HG02763 (cell line): ENCODE measurements around the gene ASMT.
"Not testable (repeated sequence)": the region's sequence is repeated elsewhere in the genome, so short reads cannot be mapped to it uniquely, and the experiment has no call there.

Source experiments
- ATAC-seq: cut with Tn5 transposase; IDR thresholded peaks from one replicate; pipeline ENCODE4 v1.9.1; 2021; ENCODE audit warnings: mild to moderate bottlenecking, moderate library complexity; ENCODE audit not compliant: unreplicated experiment

The ASMT gene

GRCh38 chrX:1597345-1598020 is 17.4 kb upstream of the ASMT start:
- no peak for ATAC-seq

- no peak for ATAC-seq
Measured at GRCh38 chrX:1598021-1598875, 16.6 kb upstream of the ASMT start.

- ATAC-seq, result no peak
Measured at GRCh38 chrX:1598876-1599790, 15.7 kb upstream of the ASMT start.

- no peak for ATAC-seq
Measured at GRCh38 chrX:1599791-1600405, 15.0 kb upstream of the ASMT start.

DNA sequence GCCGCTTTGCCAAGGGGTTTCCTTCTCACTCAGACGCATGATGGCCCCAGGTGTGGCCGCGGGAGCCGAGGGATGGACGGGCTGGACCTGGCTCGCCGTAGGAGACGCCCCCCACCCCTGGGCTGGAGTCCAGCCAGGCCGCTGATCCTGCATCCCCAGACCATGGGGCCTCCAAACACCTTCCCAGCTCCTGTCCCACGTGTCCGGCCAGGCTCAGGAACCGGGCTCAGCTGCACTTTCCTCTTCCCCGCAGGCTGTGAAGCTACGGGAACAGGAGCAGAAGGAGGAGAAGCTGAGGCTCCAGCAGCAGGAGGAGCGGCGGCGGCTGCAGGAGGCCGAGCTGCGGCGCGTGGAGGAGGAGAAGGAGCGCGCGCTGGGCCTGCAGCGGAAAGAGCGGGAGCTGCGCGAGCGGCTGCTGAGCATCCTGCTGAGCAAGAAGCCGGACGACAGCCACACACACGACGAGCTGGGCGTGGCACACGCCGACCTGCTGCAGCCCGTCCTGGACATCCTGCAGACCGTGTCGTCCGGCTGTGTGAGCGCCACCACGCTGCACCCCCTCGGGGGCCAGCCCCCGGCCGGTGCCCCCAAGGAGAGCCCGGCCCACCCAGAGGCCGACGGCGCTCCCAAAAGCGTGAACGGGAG is 14.3 kb upstream of the ASMT start:
- no peak for ATAC-seq

DNA sequence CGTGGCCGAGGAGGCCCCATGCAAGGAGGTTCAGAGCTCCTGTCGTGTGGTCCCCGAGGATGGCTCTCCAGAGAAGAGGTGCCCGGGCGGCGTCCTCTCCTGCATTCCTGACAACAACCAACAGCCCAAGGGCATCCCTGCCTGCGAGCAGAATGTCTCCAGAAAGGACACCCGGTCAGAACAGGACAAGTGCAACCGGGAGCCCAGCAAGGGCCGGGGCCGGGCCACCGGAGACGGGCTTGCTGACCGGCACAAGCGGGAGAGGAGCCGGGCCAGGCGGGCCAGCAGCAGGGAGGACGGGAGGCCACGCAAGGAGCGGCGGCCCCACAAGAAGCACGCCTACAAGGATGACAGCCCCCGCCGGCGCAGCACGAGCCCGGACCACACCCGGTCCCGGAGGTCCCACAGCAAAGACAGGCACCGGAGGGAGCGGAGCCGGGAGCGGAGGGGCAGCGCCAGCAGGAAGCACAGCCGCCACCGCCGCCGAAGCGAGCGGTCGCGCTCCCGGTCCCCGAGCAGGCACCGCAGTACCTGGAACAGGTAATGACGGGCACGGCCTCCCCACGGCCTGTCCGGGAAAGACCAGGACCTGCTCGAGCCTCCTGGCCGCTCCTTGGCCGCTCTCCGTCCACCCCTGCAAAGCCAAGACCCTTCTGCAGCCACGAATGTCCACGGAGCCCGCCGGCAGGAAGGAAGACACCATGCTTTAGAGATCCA is 13.7 kb upstream of the ASMT start:
- no peak for ATAC-seq

GRCh38 chrX:1601768-1602085 is 13.1 kb upstream of the ASMT start:
- no peak for ATAC-seq

DNA sequence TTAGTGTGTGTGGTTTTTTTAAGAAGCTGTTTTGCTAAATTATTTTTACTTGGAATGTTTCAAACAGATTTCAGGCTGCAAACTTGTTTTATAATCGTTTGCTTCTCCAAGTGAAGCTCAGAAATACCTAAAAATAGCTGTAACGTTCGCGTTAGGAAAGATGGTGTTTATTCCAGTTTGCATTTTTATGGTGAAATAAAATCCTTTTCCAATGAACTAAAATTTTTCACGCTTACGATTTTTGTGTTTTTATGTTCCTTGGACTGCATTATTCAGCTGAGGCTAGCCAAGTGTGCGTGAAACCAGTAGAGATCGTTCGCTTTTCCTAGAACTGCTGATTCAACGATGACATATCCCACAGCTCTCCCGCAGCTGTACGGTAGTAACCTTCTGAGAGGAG is 12.6 kb upstream of the ASMT start:
- ATAC-seq, result no peak

DNA sequence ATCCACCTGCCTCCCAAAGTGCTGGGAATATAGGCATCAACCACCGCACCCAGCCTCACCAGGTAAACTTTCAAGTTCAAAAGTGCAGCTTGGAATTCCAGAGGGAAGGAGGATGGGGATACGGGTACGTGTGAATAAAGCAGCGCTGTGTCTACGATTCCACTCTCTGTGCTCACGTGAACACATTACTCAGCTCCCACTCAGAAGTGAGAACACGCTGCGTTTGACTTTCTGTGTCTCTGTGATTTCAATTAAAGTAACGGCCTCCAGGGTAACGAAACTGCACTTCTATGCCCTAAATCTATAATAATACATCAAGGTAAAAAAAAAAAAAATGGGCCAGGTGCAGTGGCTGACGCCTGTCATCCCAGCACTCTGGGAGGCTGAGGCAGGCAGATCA is 8.4 kb upstream of the ASMT start:
- no peak for ATAC-seq

- ATAC-seq, result no peak
Measured at GRCh38 chrX:1609311-1609710, 5.5 kb upstream of the ASMT start.

DNA sequence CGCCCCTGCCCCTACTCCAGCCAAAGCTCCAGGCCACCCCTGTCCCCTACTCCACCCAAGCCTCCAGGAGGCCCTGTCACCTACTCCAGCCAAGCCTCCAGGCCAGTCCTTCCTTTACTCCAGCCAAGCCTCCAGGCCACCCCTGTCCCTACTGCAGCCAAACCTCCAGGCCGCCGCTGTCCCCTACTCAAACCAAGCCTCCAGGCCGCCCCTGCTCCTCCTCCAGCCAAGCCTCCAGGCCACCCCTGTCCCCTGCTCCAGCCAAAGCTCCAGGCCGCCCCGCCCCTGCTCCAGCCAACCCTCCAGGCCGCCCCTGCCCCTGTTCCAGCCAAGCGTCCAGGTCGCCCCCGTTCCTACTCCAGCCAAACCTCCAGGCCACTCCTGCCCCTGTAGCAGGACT is 5.1 kb upstream of the ASMT start:
- ATAC-seq, result no peak

DNA sequence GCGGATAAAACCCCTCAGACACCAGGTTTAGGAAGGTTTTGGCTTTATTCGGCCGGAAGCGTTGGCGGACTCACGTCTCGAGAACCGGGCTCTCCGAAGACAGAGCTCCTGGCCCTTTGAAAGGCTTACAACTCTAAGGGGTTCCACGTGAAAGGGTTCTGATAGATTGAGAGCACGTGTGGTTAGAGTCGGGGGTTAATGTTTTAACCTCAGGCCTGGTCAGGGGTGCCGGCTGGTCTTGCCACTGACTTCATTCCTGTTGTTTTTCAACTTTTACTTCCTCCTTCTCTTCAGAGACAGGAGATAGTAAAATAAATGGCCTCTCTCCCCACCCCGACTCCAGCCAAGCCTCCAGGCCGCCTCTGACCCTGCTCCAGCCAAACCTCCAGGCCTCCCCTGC is 4.7 kb upstream of the ASMT start:
- ATAC-seq, result no peak

- ATAC-seq, result no peak
Measured at GRCh38 chrX:1610736-1611135, 4.1 kb upstream of the ASMT start.

GRCh38 chrX:1612641-1613286 is 2.1 kb upstream of the ASMT start:
- no peak for ATAC-seq

GRCh38 chrX:1618689-1619088 is 3.8 kb downstream of the ASMT start:
- ATAC-seq, result no peak

DNA sequence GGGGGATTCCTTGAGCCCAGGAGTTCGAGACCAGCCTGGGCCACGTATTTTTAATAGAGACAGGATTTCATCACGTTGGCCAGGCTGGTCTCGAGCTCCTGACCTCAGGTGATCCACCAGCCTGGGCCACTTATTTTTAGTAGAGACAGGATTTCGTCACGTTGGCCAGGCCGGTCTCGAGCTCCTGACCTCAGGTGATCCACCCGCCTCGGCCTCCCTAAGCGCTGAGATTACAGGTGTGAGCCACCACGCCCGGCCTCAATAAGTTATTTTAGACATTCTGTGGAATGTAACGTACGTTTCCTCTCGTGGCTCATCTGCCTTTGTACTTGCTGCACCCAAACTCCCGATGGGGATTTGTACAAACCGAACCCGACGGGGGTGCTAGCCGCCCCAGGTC is 8.8 kb downstream of the ASMT start:
- ATAC-seq, result no peak

GRCh38 chrX:1624158-1624860 is 9.4 kb downstream of the ASMT start:
- ATAC-seq, result not testable (repeated sequence)

DNA sequence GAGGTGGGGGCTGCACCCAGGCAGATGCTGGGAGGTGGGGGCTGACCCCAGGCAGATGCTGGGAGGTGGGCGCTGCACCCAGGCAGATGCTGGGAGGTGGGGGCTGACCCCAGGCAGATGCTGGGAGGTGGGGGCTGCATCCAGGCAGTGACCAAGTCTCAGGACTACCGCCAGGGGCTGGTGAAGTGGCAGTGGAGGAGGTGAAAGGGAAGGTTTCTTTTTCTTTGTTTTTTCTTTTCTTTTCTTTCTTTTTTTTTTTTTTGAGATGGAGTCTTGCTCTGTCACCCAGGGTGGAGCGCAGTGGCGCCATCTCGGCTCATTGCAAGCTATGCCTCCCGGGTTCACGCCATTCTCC is 10.0 kb downstream of the ASMT start:
- ATAC-seq, result not testable (repeated sequence)

DNA sequence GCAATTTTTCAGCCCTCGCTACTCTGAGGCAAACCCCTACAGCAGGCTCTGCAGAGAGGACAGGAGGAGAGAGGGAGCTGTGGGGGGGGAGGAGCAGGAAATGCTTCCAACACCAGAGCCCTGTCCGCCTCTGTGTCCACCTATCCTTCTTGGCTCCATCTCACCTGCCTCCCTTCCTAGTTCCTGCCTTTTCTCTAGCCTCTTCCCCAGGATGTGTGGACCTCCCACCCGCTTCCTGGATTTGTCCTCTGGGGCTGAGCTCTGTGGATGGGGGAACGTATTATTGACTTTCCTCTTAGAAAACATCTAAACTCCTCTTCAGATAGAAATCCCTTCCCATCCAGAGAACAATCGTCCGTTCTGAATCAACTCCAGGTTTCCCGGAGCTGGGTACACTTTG is 14.4 kb downstream of the ASMT start:
- no peak for ATAC-seq
